Activated naive CD4-positive, alpha-beta T cell treated with anti-CD3 and anti-CD28 coated beads, Interleukin-2, amount 50 U/mL, for 16 hours (primary cell): ENCODE measurements around the gene DMD.
"Not testable (repeated sequence)": the region's sequence is repeated elsewhere in the genome, so short reads cannot be mapped to it uniquely, and the experiment has no call there.

ENCODE experiments used
- DNase-seq: peaks from one replicate; pipeline ENCODE4 v3.0.0-alpha.2; 2020

The DMD gene

DNA sequence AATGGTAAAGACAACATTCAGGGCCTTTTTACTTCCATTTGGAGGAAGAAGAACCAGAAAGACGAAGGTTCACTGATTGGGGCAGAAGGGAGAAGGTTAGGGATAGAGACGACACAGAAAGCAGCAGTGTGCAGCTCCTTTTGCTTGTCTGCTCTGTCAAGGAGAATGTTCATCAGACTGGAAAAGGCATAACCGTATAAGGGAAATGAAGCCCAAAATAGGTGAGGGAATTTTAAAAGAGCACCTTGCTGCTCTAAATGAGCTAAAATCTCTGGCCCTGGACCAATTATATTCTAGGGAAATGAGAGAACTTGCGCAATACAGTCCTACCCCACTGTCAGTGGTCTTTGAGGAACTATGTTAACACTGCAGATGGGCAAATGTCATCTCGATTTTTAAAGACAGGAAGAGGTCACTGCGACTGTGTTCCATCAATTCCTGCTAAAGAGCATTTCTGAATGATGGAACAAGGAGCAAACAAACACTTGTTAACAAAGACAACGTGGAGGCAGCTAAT is 1229.7 kb downstream of the DMD start:
- DNase-seq, result no peak

DNA sequence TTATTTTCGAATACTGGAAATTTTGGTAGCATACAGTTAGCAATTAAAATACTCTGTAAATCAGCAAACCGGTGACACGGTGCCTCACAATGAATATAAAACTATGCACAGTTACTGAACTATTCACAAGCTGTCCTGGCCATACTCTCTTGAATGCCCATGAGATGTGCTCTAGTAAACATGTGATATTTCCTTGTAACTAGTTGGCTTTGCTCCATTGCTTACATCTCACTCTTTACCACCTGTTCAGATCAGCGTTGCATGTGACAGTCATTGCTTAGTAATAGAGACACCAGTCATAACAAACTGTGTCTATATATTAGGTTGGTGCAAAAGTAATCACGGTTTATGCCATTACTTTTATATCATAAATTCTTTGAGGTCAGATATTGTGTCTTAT is 1241.6 kb downstream of the DMD start:
- no peak for DNase-seq

GRCh38 chrX:31962256-31962655 is 1249.1 kb downstream of the DMD start:
- DNase-seq, result no peak

GRCh38 chrX:31934842-31935370 is 1276.4 kb downstream of the DMD start:
- DNase-seq, result no peak

DNA sequence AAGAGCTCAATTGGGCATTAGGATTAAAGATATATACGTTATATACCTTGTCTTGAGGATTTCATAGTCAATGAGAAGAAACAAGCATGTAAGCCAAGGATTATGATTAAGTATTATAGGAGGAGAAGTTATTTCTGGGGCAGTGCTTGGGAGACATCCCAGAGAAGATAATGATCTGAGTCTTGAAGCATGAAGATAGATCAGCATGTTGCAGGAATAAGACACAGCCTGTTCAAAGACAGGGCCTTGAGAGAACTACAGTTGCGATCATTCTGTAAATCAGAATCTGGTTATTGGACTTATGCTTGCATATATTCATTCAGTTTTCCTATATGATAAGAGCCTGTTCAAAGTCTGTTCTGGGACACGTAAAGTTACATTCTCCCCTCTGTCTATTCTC is 1277.3 kb downstream of the DMD start:
- DNase-seq, result no peak

GRCh38 chrX:31932769-31933168 is 1278.6 kb downstream of the DMD start:
- DNase-seq, result no peak

GRCh38 chrX:31932320-31932719 is 1279.0 kb downstream of the DMD start:
- not testable (repeated sequence) for DNase-seq

- DNase-seq, result no peak
These were observed 1280.1 kb downstream of the DMD start for GRCh38 chrX:31931225-31931624.

DNA sequence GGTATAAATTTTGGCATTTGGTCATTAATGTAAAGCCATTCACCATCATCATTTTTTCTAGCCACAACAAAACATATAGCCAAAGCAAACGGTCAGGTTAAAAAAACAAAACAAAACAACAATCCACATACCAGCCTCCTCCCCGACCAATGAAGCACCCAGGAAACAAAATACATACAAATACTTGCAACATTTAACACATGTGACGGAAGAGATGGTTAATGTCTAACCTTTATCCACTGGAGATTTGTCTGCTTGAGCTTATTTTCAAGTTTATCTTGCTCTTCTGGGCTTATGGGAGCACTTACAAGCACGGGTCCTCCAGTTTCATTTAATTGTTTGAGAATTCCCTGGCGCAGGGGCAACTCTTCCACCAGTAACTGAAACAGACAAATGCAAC is 1282.0 kb downstream of the DMD start:
- no peak for DNase-seq

DNA sequence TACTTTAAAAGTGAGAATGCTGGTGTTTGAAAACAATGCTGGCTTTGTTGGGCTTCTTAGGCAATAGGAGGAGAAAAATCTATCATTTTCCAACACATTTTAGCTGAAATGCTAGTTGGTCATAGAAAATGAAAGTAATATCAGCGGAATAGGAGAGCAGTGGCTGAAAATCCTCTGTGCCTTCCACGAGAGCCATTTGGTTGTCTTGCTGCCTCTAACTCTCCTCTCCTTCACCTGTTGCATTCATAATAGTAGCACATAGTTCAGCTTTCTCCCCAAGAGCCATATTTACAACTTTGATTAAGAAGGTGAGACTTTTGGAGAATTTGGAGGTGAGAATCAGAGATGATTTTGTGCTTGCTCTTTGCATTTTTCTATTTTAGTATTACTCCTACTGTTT is 1290.1 kb downstream of the DMD start:
- no peak for DNase-seq

DNA sequence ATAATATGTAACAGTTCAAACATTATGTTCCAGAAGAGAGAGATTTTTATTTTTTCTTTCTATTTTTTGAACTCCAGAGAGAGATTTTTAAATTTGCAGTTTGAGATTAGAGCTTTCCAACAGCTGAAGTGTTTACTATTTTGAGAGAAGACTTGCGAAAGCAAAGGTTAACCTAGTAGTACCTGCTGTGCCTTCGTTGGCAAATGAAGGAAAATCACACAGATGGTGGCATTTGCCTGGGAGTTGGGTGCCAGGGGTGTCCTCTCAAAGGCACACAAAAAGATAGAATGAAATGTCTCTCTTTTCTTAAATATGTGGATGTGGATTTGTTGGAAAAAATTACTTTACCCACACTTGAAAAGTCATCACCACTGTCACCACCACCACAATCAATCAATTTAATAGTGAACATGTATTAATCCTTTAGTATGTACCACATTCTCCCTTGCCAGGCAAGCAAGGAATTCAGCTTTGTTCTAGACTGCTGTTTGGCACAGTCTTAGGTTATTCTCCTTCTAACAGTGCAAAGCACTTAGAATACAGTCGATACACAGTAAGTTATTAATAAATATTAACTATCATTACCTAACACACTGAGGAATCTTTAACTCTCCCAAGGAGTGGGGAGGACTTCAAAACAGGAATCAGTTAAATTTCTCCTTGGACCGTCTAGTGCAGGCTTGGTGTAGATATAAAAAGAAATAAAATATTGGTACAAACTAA is 1301.3 kb downstream of the DMD start:
- DNase-seq, result no peak

DNA sequence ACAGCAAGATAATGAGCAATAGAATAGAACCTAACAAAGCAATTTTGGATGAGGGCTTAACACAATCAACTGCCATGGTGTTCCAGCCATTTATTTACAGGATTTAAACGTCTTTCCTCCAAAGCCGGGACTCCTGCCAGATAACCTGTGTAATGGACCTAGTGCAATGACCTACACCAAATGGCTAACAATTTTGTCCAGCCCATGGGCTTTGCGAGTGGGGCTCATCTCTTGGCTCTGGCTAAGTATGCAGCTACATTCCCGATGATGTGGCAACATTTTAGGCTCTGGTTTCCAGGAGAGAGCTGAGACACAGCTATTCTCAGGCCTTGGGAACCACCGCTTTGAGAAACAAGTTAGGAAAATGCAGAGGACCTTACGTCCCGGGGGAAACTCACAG is 1317.2 kb downstream of the DMD start:
- no peak for DNase-seq

DNA sequence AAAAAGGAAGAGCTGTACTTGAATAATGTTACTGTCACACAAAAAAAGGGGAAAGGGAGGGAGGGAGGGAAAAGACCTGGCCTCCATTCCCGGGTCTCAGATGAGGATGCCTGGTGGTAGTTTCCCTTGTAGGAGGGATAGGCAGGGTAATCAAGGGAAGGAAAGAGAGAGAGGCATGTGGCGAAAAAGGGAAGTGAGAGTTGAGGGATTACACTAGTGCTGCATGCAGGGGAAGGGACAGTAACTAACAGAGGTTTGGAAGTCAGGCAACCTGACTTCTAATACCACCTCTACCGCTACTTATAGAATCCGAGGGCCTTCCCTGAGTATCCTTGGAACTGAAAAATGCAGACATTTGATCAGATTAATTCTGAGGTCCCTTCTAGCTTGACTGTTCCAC is 1317.8 kb downstream of the DMD start:
- no peak for DNase-seq

- no peak for DNase-seq
These were observed 1322.3 kb downstream of the DMD start for GRCh38 chrX:31889088-31889487.

DNA sequence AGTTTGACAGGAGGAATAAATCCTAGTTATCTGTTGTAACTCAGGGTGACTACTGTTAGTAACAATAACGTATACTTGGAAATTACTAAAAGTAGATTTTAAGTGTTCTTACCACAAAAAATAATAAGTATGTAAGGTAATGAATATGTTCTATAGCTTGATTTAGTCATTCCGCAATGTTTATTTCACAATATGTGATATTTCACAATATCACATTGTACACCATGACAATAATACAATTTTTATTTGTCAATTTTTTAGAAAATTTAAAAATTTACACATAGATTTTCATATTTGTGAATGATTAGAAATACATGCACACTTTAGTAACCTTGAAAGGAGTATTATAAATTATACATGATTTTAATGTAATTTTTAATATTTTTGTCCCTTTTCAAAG is 1326.8 kb downstream of the DMD start:
- DNase-seq, result no peak

DNA sequence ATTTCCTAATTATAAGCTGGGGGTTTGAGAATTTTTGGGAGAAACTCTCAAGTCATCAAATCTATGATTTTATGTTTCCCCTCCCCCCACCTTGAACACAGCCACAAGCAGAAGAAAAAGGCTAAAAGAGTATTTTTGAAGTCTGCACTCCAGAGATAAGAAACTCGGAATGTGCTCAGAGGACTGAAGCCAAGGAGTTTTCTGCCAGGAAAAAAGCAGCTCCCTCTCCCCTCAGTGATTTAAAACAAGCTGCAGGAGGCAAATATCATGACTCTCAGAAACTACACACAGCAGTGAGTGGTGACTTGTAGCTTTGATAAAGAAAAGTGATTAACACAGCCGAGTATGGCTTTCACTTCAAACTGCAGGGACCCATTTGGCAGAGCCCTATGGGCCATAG is 1339.3 kb downstream of the DMD start:
- no peak for DNase-seq

- no peak for DNase-seq
These were observed 1341.1 kb downstream of the DMD start for GRCh38 chrX:31870267-31870666.

DNA sequence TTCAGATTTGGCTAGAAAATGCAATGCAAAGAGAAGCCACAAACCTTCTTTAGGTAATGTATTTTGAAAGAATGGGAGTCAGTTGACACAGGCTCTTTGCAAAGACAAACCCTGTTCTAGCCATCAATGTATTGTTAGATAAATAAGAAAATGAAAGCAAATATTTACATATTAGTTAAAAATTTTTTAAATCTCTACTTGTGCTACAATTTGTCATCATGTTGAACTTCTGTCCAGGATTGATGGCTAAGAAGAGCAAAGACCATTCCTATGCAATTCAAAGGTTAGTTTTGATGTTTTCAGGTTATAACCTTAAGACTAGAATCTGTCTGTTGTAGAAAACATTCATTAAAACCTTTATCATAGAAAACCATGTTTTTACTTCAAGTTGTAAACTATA is 1350.7 kb downstream of the DMD start:
- no peak for DNase-seq

- DNase-seq, result no peak
These were observed 1352.4 kb downstream of the DMD start for GRCh38 chrX:31858915-31859314.

GRCh38 chrX:31854716-31855115 is 1356.6 kb downstream of the DMD start:
- DNase-seq, result no peak

- no peak for DNase-seq
These were observed 1359.6 kb downstream of the DMD start for GRCh38 chrX:31851761-31852160.

DNA sequence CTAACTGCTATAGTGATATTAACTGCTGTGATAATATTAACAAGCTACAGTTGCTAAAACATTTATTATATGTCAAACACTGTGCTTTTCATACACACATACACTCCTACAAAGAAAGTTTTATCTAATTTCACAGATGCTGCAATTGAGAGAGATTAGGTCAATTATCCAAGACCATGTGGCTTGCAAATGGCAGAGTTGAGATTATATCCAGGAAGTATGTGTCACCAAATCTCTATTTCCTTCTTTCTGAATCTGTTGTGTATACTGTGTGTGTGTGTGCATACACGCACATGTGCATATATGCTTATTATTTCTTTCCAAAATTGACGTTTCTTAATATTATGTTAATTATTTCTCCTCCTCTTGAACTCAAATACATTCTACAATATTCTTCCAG is 1363.6 kb downstream of the DMD start:
- DNase-seq, result no peak

DNA sequence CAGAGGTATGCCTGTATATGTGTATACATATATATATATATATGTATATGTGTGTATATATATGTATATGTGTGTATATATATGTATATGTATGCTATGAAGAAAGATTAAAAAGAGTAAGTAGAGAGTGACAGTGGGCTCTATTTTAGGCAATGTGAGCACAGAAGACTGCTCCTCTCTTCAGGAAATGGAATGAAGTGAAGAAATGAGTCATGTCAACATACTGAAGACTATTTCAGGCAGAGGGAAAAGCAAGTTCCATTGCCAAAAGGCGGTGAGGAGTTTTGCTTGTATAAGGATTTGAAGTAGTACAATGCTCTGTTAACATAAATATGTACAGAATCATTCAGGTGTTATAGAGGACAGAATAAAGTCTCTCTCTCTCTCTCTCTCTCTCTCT is 1366.3 kb downstream of the DMD start:
- DNase-seq, result no peak

GRCh38 chrX:31838617-31839016 is 1372.7 kb downstream of the DMD start:
- no peak for DNase-seq

- no peak for DNase-seq
These were observed 1373.8 kb downstream of the DMD start for GRCh38 chrX:31837445-31838049.
